GM19324 (cell line): ENCODE data around the gene OSTC.

Experiments
- ATAC-seq: cut with Tn5 transposase; IDR thresholded peaks from one replicate; pipeline ENCODE4 v1.9.1; 2021; ENCODE audit warnings: mild to moderate bottlenecking, moderate library complexity; ENCODE audit not compliant: unreplicated experiment, low FRiP score

OSTC gene

GRCh38 chr4:108644237-108644636 lies 6.2 kb upstream of the OSTC start:
- ATAC-seq: no peak

GRCh38 chr4:108646706-108647105 lies 3.7 kb upstream of the OSTC start:
- no peak for ATAC-seq

GRCh38 chr4:108649863-108650211 lies 562 bp upstream of the OSTC start:
- peak; percentile 16 for ATAC-seq

GRCh38 chr4:108651014-108651791 lies 804 bp downstream of the OSTC start:
- ATAC-seq: no peak

- ATAC-seq: no peak
Observed at GRCh38 chr4:108662629-108663028, 12.2 kb downstream of the OSTC start.

GRCh38 chr4:108674356-108674977 lies 24.1 kb downstream of the OSTC start:
- ATAC-seq: no peak

GRCh38 chr4:108681321-108681809 lies 31.0 kb downstream of the OSTC start:
- ATAC-seq: no peak

GRCh38 chr4:108683479-108683878 lies 33.1 kb downstream of the OSTC start:
- ATAC-seq: no peak

- ATAC-seq: no peak
Observed at GRCh38 chr4:108685036-108685686, 34.8 kb downstream of the OSTC start.

- ATAC-seq: no peak
Observed at GRCh38 chr4:108690738-108691137, 40.3 kb downstream of the OSTC start.

GRCh38 chr4:108693211-108693610 lies 42.8 kb downstream of the OSTC start:
- ATAC-seq: no peak

GRCh38 chr4:108693819-108694218 lies 43.4 kb downstream of the OSTC start:
- ATAC-seq: no peak

GRCh38 chr4:108694423-108694822 lies 44.0 kb downstream of the OSTC start:
- ATAC-seq: no peak

GRCh38 chr4:108695062-108695461 lies 44.7 kb downstream of the OSTC start:
- no peak for ATAC-seq

GRCh38 chr4:108696160-108696559 lies 45.8 kb downstream of the OSTC start:
- ATAC-seq: no peak

GRCh38 chr4:108700081-108700757 lies 49.8 kb downstream of the OSTC start:
- no peak for ATAC-seq

GRCh38 chr4:108702960-108703359 lies 52.6 kb downstream of the OSTC start:
- no peak for ATAC-seq

GRCh38 chr4:108703370-108703769 lies 53.0 kb downstream of the OSTC start:
- no peak for ATAC-seq

- ATAC-seq: no peak
Observed at GRCh38 chr4:108703966-108704365, 53.6 kb downstream of the OSTC start.

GRCh38 chr4:108706289-108706688 lies 55.9 kb downstream of the OSTC start:
- ATAC-seq: no peak

- ATAC-seq: no peak
Observed at GRCh38 chr4:108709234-108709633, 58.8 kb downstream of the OSTC start.
